Caco-2 (cell line): ENCODE data around the gene RRP15. TPM values are rescaled to one million over a fixed set of nuclear protein-coding genes. Genes with fewer than 3 reads are reported as not detected.

ENCODE experiments used
- BruUV-seq: library from RNA; stranded (reverse); fragments of 400-500 nt; replicated peaks from 2 replicates; lab custom pipeline; 2021; lab: Mats Ljungman, UMichigan
- CTCF ChIA-PET: fragments of 300-600 bp; sonication (Branson Sonifier 250); formaldehyde crosslinking; loops from one replicate; lab custom pipeline; 2022; ENCODE audit warnings: antibody characterized with exemption; lab: Charles Lee
- POLR2A ChIA-PET: fragments of 300-600 bp; sonication (Branson Sonifier 250); formaldehyde crosslinking; loops from one replicate; lab custom pipeline; 2022; ENCODE audit warnings: antibody characterized with exemption; lab: Charles Lee
- DNase-seq, 2 experiments: peaks; one replicate each; pipeline versions ENCODE4 v3.0.0 to v3.0.0-alpha.2; 2020 to 2022
- H3K27me3 ChIP-seq: replicated peaks from 2 replicates; pipeline ENCODE4 v1.6.0; 2011; ENCODE audit warnings: low read length; ENCODE audit not compliant: control insufficient read depth, insufficient read depth
- H3K36me3 ChIP-seq: 2 replicates; pipeline ENCODE4 v1.5.1; 2011; ENCODE audit warnings: low read length; ENCODE audit not compliant: control insufficient read depth, insufficient read depth
- H3K4me1 ChIP-seq: fragments of 250-450 bp; sonication (Bioruptor Pico); 2 replicates; pipeline ENCODE4 v1.5.1; 2020; ENCODE audit warnings: mild to moderate bottlenecking
- H3K4me3 ChIP-seq: 2 replicates; pipeline ENCODE4 v1.5.1; 2011; ENCODE audit warnings: low read depth, mild to moderate bottlenecking, control low read depth, low read length
- H3K9me3 ChIP-seq: fragments of 250-450 bp; sonication (Bioruptor Pico); 2 replicates; pipeline ENCODE4 v1.5.1; 2020; ENCODE audit warnings: mild to moderate bottlenecking, moderate library complexity
- H3K27ac Mint-ChIP-seq: one replicate; pipeline ENCODE4 v1.8.0; 2022; ENCODE audit warnings: mixed read lengths; ENCODE audit not compliant: unreplicated experiment
- H3K27me3 Mint-ChIP-seq: one replicate; pipeline ENCODE4 v1.8.0; 2022; ENCODE audit warnings: mixed read lengths; ENCODE audit not compliant: insufficient read depth, unreplicated experiment
- H3K36me3 Mint-ChIP-seq: one replicate; pipeline ENCODE4 v1.8.0; 2022; ENCODE audit warnings: mild to moderate bottlenecking, mixed read lengths; ENCODE audit not compliant: insufficient read depth, unreplicated experiment
- H3K4me1 Mint-ChIP-seq: one replicate; pipeline ENCODE4 v1.8.0; 2022; ENCODE audit warnings: low read depth, mixed read lengths; ENCODE audit not compliant: unreplicated experiment
- H3K4me3 Mint-ChIP-seq: one replicate; pipeline ENCODE4 v1.8.0; 2022; ENCODE audit warnings: mild to moderate bottlenecking, moderate library complexity, mixed read lengths; ENCODE audit not compliant: unreplicated experiment
- H3K9me3 Mint-ChIP-seq: one replicate; pipeline ENCODE4 v1.8.0; 2022; ENCODE audit warnings: mixed read lengths; ENCODE audit not compliant: unreplicated experiment
- intact Hi-C: fragments of 100-400 bp; cut with micrococcal nuclease; formaldehyde crosslinking; loops from one replicate; pipeline ENCODE4 v1.10.0; 2022; ENCODE audit not compliant: unreplicated experiment
- total RNA-seq: library from RNA; stranded (reverse); gene quantifications from 2 replicates; pipeline ENCODE4 v1.2.3, GENCODE V29; 2022
- TF ChIP-seq, protein P1 (sequence below), 2 experiments: fragments of 200-600 bp in 1 of 2; IDR thresholded peaks; 1 replicate in 1 of 2; 2 replicates in 1 of 2; pipeline versions ENCODE4 v1.5.1 to v1.8.0; 2011 to 2022; ENCODE audit warnings: antibody characterized with exemption in 1 of 2, control low read depth in 1 of 2, inconsistent platforms in 1 of 2, low read depth in 1 of 2, low read length in 1 of 2, mild to moderate bottlenecking in 1 of 2, moderate library complexity in 1 of 2; ENCODE audit not compliant: insufficient read depth in 1 of 2, severe bottlenecking in 1 of 2, unreplicated experiment in 1 of 2

Gene RRP15
- total RNA-seq, 1 experiment from 2014 or later, result 44.5 TPM

DNA sequence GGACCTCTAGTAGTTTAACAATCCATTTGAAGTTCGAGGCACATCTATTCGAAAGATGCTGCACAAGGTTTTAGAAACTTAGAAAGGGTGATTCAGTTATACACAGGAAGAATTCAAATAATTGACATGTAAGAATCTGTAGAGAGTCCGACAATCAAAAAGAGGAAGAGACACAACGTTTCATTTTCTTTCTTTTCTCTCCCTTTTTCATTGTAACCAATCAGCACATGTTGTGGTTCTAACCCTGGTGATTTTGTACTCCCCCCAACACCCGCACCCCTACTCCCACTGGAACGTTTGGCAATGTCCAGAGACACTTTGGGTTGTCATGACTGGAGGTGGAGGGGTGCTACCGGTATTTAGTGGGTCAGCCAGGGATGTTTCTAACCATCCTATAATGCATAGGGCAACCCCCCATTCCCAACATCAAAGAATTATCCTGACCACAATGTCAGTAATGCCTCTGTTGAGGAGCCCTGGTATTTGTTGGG lies 65.0 kb downstream of the RRP15 start:
- intact Hi-C loops, result no loop called here
- no peak overlapping the region for H3K27ac Mint-ChIP-seq
- H3K36me3 Mint-ChIP-seq, result peaks cover 37% of the 10 kb centered on the region
- BruUV-seq, result no TSS peak
- TF ChIP-seq, protein P1, sequence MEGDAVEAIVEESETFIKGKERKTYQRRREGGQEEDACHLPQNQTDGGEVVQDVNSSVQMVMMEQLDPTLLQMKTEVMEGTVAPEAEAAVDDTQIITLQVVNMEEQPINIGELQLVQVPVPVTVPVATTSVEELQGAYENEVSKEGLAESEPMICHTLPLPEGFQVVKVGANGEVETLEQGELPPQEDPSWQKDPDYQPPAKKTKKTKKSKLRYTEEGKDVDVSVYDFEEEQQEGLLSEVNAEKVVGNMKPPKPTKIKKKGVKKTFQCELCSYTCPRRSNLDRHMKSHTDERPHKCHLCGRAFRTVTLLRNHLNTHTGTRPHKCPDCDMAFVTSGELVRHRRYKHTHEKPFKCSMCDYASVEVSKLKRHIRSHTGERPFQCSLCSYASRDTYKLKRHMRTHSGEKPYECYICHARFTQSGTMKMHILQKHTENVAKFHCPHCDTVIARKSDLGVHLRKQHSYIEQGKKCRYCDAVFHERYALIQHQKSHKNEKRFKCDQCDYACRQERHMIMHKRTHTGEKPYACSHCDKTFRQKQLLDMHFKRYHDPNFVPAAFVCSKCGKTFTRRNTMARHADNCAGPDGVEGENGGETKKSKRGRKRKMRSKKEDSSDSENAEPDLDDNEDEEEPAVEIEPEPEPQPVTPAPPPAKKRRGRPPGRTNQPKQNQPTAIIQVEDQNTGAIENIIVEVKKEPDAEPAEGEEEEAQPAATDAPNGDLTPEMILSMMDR (IDR thresholded peaks at IDR 0.05; ENCODE audit: insufficient read depth in 1 of 2, low read depth in 1 of 2, low read length in 1 of 2, severe bottlenecking in 1 of 2, unreplicated experiment in 1 of 2), result no peak
- H3K4me3 Mint-ChIP-seq, result no peak overlapping the region
- Histone ChIP-seq H3K4me3 (no peak overlapping the region), H3K36me3 (no peaks in the 10 kb centered on the region), H3K27me3 (no peaks in the 10 kb centered on the region), H3K9me3 (no peaks in the 10 kb centered on the region), H3K4me1 (peaks cover 16% of the 10 kb centered on the region)
- CTCF ChIA-PET, result no interaction called here
- H3K9me3 Mint-ChIP-seq, result no peaks in the 10 kb centered on the region
- no peaks in the 10 kb centered on the region for H3K27me3 Mint-ChIP-seq
- peaks cover 24% of the 10 kb centered on the region for H3K4me1 Mint-ChIP-seq
- POLR2A ChIA-PET, result no interaction called here
- DNase-seq, result no peak

DNA sequence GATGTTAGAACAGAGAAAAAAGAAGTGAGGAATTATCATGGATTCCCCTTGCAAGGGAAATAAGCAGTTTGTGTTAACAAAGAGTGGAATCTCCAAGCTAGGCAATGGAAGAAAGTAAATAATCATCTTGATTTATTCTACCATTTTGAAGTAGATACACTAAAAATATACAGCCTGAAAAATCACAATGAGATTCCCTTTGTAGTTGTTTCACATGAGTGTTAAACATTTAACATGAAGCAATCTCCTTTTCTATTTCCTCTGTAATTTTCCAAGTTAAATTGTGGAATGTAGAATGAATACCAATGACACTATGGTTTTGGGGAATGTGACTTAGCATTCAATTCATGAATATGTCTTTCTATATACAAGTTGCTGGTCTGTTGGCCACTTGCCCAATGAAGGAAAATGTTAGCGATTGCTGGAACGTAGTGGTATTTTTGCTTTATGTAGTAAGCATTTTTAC lies 65.7 kb downstream of the RRP15 start:
- H3K9me3 ChIP-seq, result no peaks in the 10 kb centered on the region
- H3K27me3 ChIP-seq, result no peaks in the 10 kb centered on the region
- H3K36me3 ChIP-seq, result no peaks in the 10 kb centered on the region
- ChIA-PET CTCF (no interaction called here), POLR2A (no interaction called here)
- H3K4me3 ChIP-seq, result no peak overlapping the region
- Mint-ChIP-seq H3K27ac (no peak overlapping the region), H3K36me3 (peaks cover 41% of the 10 kb centered on the region), H3K4me3 (no peak overlapping the region), H3K9me3 (no peaks in the 10 kb centered on the region), H3K4me1 (peaks cover 24% of the 10 kb centered on the region), H3K27me3 (no peaks in the 10 kb centered on the region)
- no peak for DNase-seq
- intact Hi-C loops, result no loop called here
- peaks cover 16% of the 10 kb centered on the region for H3K4me1 ChIP-seq
- no TSS peak for BruUV-seq
- TF ChIP-seq, protein P1 (IDR thresholded peaks at IDR 0.05; ENCODE audit: insufficient read depth in 1 of 2, low read depth in 1 of 2, low read length in 1 of 2, severe bottlenecking in 1 of 2, unreplicated experiment in 1 of 2), result no peak

DNA sequence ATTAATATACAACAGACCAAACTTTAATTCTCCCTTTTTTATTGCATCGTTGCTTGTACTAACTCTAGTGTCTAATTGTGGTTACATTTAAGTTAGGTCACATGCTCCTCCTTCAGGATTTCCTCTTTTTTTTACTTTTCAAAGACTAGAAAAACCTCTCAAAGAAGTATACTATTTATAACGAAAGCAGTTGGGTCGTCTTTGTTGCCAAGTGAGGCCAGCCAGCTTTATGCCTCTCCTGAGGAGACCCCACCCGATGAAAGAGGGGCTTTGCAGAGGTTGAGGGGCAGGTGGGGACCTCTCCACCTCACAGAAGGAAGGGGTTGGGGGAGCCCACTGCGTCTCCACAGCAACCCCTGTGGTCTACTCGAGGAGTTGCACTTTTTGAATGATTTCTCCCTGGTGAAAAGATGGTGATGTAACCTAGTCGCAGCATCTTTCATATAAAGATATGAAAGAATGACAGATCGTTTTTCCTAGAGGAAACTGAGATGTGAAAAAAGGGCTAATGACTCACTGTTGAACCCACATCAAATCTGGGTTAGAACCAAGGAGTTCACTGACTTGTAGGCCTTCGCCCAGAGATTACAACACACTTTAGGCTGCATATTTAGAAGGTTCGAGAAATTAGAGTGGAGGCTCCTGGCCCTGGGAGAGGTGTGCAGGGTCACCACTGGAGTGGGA lies 66.4 kb downstream of the RRP15 start:
- Mint-ChIP-seq H3K27ac (no peak overlapping the region), H3K36me3 (peaks cover 35% of the 10 kb centered on the region), H3K4me1 (peaks cover 24% of the 10 kb centered on the region), H3K4me3 (no peak overlapping the region), H3K27me3 (no peaks in the 10 kb centered on the region), H3K9me3 (no peaks in the 10 kb centered on the region)
- POLR2A ChIA-PET, result no interaction called here
- Histone ChIP-seq H3K36me3 (no peaks in the 10 kb centered on the region), H3K4me3 (no peak overlapping the region), H3K27me3 (no peaks in the 10 kb centered on the region), H3K9me3 (no peaks in the 10 kb centered on the region), H3K4me1 (peaks cover 16% of the 10 kb centered on the region)
- TF ChIP-seq, protein P1 (IDR thresholded peaks at IDR 0.05; ENCODE audit: insufficient read depth in 1 of 2, low read depth in 1 of 2, low read length in 1 of 2, severe bottlenecking in 1 of 2, unreplicated experiment in 1 of 2), result peak in 1 of 2 experiments; percentile 26
- BruUV-seq, result no TSS peak
- CTCF ChIA-PET, result no interaction called here
- DNase-seq, result no peak
- intact Hi-C loops, result no loop called here
